ENCODE results near the gene SLC25A47. TPM values are rescaled to one million over a fixed set of nuclear protein-coding genes. Genes with fewer than 3 reads are reported as not detected.

Gene SLC25A47
- total RNA-seq, 1 donor from 2014 or later, result not detected

GRCh38 chr14:100365741-100366140, 42.6 kb downstream of the SLC25A47 start:
- no peak overlapping the region for H3K4me3 ChIP-seq (ENCODE audit: low read depth, low read length)
- DNase-seq (ENCODE audit: low read depth), result no peak
- TF ChIP-seq, protein P1, sequence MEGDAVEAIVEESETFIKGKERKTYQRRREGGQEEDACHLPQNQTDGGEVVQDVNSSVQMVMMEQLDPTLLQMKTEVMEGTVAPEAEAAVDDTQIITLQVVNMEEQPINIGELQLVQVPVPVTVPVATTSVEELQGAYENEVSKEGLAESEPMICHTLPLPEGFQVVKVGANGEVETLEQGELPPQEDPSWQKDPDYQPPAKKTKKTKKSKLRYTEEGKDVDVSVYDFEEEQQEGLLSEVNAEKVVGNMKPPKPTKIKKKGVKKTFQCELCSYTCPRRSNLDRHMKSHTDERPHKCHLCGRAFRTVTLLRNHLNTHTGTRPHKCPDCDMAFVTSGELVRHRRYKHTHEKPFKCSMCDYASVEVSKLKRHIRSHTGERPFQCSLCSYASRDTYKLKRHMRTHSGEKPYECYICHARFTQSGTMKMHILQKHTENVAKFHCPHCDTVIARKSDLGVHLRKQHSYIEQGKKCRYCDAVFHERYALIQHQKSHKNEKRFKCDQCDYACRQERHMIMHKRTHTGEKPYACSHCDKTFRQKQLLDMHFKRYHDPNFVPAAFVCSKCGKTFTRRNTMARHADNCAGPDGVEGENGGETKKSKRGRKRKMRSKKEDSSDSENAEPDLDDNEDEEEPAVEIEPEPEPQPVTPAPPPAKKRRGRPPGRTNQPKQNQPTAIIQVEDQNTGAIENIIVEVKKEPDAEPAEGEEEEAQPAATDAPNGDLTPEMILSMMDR (conservative IDR thresholded peaks at IDR 0.05; ENCODE audit: low read depth, low read length), result no peak

- TF ChIP-seq, protein P1 (conservative IDR thresholded peaks at IDR 0.05; ENCODE audit: low read depth, low read length), result no peak
- no peak overlapping the region for H3K4me3 ChIP-seq (ENCODE audit: low read depth, low read length)
- no peak for DNase-seq (ENCODE audit: low read depth)
Observed at GRCh38 chr14:100369019-100369418, 45.9 kb downstream of the SLC25A47 start.

GRCh38 chr14:100370003-100370402, 46.9 kb downstream of the SLC25A47 start:
- DNase-seq (ENCODE audit: low read depth), result no peak
- TF ChIP-seq, protein P1 (conservative IDR thresholded peaks at IDR 0.05; ENCODE audit: low read depth, low read length), result no peak
- no peak overlapping the region for H3K4me3 ChIP-seq (ENCODE audit: low read depth, low read length)

DNA sequence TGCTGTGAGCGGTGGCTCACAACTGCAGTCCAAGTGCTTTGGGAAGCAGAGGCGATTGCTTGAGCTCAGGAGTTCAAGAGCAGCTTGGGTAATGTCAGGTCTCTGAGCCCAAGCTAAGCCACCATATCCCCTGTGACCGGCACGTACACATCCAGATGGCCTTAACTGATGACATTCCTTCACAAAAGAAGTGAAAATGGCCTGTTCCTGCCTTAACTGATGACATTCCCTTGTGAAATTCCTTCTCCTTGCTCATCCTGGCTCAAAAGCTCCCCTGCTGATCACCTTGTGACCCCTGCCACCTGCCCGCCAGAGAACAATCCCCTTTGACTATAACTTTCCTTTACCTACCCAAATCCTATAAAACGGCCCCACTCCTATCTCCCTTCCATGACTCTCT, 48.6 kb downstream of the SLC25A47 start:
- TF ChIP-seq, protein P1 (conservative IDR thresholded peaks at IDR 0.05; ENCODE audit: low read depth, low read length), result no peak
- no peak for DNase-seq (ENCODE audit: low read depth)
- no peak overlapping the region for H3K4me3 ChIP-seq (ENCODE audit: low read depth, low read length)

- TF ChIP-seq, protein P1 (conservative IDR thresholded peaks at IDR 0.05; ENCODE audit: low read depth, low read length), result no peak
- no peak for DNase-seq (ENCODE audit: low read depth)
- no peak overlapping the region for H3K4me3 ChIP-seq (ENCODE audit: low read depth, low read length)
Observed at GRCh38 chr14:100372357-100373048, 49.4 kb downstream of the SLC25A47 start.

DNA sequence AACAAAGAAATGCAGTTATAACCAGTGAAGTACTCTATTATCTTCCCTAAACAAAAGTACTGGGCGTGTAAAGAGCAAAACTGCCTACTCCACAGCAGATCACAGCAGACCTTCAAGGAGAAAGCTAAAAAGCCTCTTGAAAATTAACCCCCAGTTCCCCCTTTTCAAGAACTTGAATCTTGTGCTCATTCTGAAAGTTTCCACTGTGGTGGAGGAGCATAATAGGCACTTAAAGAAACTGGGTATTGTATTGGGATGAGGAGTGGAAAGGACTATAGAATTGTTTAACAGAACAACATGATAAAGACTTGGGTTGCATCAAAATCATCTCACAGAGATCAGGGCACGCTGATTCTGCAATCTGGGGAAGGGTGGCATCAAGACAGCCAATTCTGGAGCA, 51.1 kb downstream of the SLC25A47 start:
- TF ChIP-seq, protein P1 (conservative IDR thresholded peaks at IDR 0.05; ENCODE audit: low read depth, low read length), result no peak
- no peak for DNase-seq (ENCODE audit: low read depth)
- H3K4me3 ChIP-seq (ENCODE audit: low read depth, low read length), result peak overlapping the region; percentile 98

GRCh38 chr14:100374876-100375265, 51.7 kb downstream of the SLC25A47 start:
- DNase-seq (ENCODE audit: low read depth), result no peak
- peak overlapping the region; percentile 98 for H3K4me3 ChIP-seq (ENCODE audit: low read depth, low read length)
- TF ChIP-seq, protein P1 (conservative IDR thresholded peaks at IDR 0.05; ENCODE audit: low read depth, low read length), result no peak

Data from epithelial cell of proximal tubule (primary cell).